ENCODE results near the gene DTNA.

The DTNA gene

DNA sequence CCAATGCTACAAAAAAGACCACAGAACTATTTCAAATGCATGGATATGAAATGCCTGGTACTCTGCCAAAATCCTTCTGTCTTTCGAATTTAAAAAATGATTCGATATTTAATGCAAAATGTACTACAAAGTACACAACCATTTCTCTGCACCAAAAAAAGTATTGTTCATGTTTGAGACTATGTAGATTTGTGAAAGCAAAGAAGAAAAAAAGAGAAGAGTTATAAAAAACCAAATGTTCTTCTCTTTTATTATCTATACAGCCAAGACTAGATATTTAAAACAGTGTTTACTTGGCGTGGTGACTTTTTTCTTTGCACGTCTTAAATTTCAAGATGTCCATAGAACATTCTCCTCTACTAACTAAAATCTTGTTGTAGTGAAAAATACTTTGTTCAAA is 89.2 kb downstream of the DTNA start:
- TF ChIP-seq EGR1 (IDR thresholded peaks at IDR 0.05) (no peak), ZBTB7A (IDR thresholded peaks at IDR 0.05; ENCODE audit: low read depth) (no peak), TCF12 (IDR thresholded peaks at IDR 0.05; ENCODE audit: low read depth) (no peak), TEAD4 (IDR thresholded peaks at IDR 0.05) (no peak), NFIC (IDR thresholded peaks at IDR 0.05) (no peak), RAD21 (IDR thresholded peaks at IDR 0.05; ENCODE audit: low read depth) (no peak), CEBPB (IDR thresholded peaks at IDR 0.05) (no peak), EP300 (IDR thresholded peaks at IDR 0.05; ENCODE audit: borderline replicate concordance) (no peak), YY1 (IDR thresholded peaks at IDR 0.05; ENCODE audit: low read depth) (no peak), TAF1 (IDR thresholded peaks at IDR 0.05; ENCODE audit: low read depth) (no peak), CREB1 (IDR thresholded peaks at IDR 0.05; ENCODE audit: low read depth) (no peak), FOXM1 (IDR thresholded peaks at IDR 0.05; ENCODE audit: borderline replicate concordance, low read depth) (no peak)
- TF ChIP-seq, protein P1, sequence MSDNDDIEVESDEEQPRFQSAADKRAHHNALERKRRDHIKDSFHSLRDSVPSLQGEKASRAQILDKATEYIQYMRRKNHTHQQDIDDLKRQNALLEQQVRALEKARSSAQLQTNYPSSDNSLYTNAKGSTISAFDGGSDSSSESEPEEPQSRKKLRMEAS (IDR thresholded peaks at IDR 0.05): no peak
- TF ChIP-seq, protein P2, sequence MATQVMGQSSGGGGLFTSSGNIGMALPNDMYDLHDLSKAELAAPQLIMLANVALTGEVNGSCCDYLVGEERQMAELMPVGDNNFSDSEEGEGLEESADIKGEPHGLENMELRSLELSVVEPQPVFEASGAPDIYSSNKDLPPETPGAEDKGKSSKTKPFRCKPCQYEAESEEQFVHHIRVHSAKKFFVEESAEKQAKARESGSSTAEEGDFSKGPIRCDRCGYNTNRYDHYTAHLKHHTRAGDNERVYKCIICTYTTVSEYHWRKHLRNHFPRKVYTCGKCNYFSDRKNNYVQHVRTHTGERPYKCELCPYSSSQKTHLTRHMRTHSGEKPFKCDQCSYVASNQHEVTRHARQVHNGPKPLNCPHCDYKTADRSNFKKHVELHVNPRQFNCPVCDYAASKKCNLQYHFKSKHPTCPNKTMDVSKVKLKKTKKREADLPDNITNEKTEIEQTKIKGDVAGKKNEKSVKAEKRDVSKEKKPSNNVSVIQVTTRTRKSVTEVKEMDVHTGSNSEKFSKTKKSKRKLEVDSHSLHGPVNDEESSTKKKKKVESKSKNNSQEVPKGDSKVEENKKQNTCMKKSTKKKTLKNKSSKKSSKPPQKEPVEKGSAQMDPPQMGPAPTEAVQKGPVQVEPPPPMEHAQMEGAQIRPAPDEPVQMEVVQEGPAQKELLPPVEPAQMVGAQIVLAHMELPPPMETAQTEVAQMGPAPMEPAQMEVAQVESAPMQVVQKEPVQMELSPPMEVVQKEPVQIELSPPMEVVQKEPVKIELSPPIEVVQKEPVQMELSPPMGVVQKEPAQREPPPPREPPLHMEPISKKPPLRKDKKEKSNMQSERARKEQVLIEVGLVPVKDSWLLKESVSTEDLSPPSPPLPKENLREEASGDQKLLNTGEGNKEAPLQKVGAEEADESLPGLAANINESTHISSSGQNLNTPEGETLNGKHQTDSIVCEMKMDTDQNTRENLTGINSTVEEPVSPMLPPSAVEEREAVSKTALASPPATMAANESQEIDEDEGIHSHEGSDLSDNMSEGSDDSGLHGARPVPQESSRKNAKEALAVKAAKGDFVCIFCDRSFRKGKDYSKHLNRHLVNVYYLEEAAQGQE (IDR thresholded peaks at IDR 0.05; ENCODE audit: low read depth): no peak
- TF ChIP-seq, protein P3, sequence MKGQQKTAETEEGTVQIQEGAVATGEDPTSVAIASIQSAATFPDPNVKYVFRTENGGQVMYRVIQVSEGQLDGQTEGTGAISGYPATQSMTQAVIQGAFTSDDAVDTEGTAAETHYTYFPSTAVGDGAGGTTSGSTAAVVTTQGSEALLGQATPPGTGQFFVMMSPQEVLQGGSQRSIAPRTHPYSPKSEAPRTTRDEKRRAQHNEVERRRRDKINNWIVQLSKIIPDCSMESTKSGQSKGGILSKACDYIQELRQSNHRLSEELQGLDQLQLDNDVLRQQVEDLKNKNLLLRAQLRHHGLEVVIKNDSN (IDR thresholded peaks at IDR 0.05): no peak

DNA sequence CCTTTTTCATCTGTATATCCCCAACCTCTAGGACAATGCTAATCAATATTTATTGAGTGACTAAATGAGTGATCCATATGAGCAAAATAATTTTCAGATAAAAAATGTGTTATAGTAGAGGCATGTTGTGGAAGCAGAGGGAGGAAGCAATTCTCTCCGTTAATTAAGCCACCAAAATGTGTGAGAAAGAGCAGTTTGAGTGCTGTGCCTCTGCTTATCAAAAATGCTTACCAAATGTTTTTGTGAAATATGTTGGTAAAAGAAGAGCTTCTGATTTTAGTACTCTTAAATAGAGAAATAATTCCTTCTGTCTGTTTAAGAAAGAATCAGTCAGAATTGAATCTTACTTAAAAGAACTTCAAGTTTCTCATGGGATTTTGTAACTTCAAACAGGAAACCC is 90.3 kb downstream of the DTNA start:
- TF ChIP-seq CEBPB (IDR thresholded peaks at IDR 0.05): no peak

DNA sequence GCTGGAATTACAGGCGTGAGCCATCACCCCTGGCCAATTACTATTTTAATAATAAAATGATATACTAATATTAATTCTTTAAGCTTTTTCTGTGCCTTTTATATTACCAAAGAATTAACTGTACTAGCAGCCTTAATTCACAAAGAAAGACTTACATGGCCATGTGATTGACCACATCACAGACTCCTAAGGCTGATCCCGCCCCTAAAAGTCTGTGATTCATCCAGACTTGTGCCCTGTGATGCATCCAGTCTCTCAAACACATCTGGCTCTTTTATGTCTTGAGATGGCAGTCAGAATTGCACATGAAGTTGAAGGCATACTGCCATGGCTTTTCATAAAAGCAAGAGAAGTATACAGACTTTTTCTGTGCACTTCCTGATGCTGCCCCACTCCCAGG is 91.7 kb downstream of the DTNA start:
- no peak for TF ChIP-seq YY1 (IDR thresholded peaks at IDR 0.05; ENCODE audit: low read depth)
- TF ChIP-seq TEAD4 (IDR thresholded peaks at IDR 0.05): no peak
- no peak for TF ChIP-seq EGR1 (IDR thresholded peaks at IDR 0.05)
- TF ChIP-seq CEBPB (IDR thresholded peaks at IDR 0.05): no peak
- TF ChIP-seq CREB1 (IDR thresholded peaks at IDR 0.05; ENCODE audit: low read depth): no peak
- no peak for TF ChIP-seq TCF12 (IDR thresholded peaks at IDR 0.05; ENCODE audit: low read depth)
- TF ChIP-seq, protein P3 (IDR thresholded peaks at IDR 0.05): no peak
- TF ChIP-seq FOXM1 (IDR thresholded peaks at IDR 0.05; ENCODE audit: borderline replicate concordance, low read depth): no peak
- no peak for TF ChIP-seq ZBTB7A (IDR thresholded peaks at IDR 0.05; ENCODE audit: low read depth)
- TF ChIP-seq, protein P2 (IDR thresholded peaks at IDR 0.05; ENCODE audit: low read depth): no peak
- TF ChIP-seq, protein P1 (IDR thresholded peaks at IDR 0.05): no peak
- TF ChIP-seq RAD21 (IDR thresholded peaks at IDR 0.05; ENCODE audit: low read depth): no peak
- TF ChIP-seq NFIC (IDR thresholded peaks at IDR 0.05): no peak
- no peak for TF ChIP-seq TAF1 (IDR thresholded peaks at IDR 0.05; ENCODE audit: low read depth)
- no peak for TF ChIP-seq EP300 (IDR thresholded peaks at IDR 0.05; ENCODE audit: borderline replicate concordance)

DNA sequence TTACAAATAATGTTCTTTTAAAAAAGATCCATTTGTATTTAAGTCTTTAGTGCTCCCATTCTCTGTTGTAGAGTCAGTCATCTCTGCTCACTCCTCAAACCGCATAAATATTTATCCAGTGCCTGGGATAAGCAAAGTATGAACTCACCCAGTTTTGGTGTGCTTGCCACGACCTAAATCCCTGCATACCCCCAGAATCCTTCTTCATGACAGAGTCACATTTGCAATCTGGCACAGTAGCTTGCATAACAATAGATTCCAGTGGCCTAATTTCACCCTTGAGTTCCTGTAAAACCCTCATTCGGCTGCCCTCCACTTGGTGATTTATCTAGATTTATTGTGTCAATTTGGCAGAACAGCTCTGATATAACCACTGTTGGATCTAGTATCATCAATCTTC is 92.9 kb downstream of the DTNA start:
- TF ChIP-seq NFIC (IDR thresholded peaks at IDR 0.05) (no peak), FOXM1 (IDR thresholded peaks at IDR 0.05; ENCODE audit: borderline replicate concordance, low read depth) (no peak)
- TF ChIP-seq, protein P2 (IDR thresholded peaks at IDR 0.05; ENCODE audit: low read depth): no peak
- TF ChIP-seq, protein P3 (IDR thresholded peaks at IDR 0.05): no peak
